Endothelial cell of umbilical vein (primary cell): ENCODE measurements around the gene FBXO10. TPM values are rescaled to one million over a fixed set of nuclear protein-coding genes. Genes with fewer than 3 reads are reported as not detected.

Experiments used
- BruUV-seq: library from RNA; stranded (reverse); fragments of 400-500 nt; replicated peaks from 2 replicates; lab custom pipeline; 2021; lab: Mats Ljungman, UMichigan
- CTCF ChIA-PET: fragments of 300-600, 350-600 bp; sonication (Branson Sonifier 250); formaldehyde crosslinking; loops from one replicate; lab custom pipeline; 2021; ENCODE audit warnings: antibody characterized with exemption, inconsistent platforms; lab: Charles Lee
- POLR2A ChIA-PET: fragments of 300-600, 350-600 bp; sonication (Branson Sonifier 250); formaldehyde crosslinking; loops from one replicate; lab custom pipeline; 2021; ENCODE audit warnings: antibody characterized with exemption, inconsistent platforms; lab: Charles Lee
- DNase-seq: peaks from one replicate; pipeline ENCODE4 v3.0.0-alpha.2; 2011; ENCODE audit warnings: low read depth, low spot score
- FAIRE-seq: peaks from 2 replicates; lab custom pipeline; 2011; peaks lifted over from hg19 to GRCh38; lab: Jason Lieb, UNC
- H2AFZ ChIP-seq: 2 replicates; pipeline ENCODE4 v1.6.0; 2012; ENCODE audit warnings: low read depth, low read length, control low read depth, inconsistent platforms
- H3K27ac ChIP-seq: 2 replicates; pipeline ENCODE4 v1.5.1; 2011; ENCODE audit warnings: low read depth, mild to moderate bottlenecking, control low read depth, low read length, moderate library complexity; ENCODE audit not compliant: insufficient read depth
- H3K27me3 ChIP-seq, 2 experiments: 2 replicates each; pipeline versions ENCODE4 v1.6.0 to v1.6.1; 2011; ENCODE audit warnings: low read length in 2 of 2, mixed read lengths in 1 of 2; ENCODE audit not compliant: control insufficient read depth in 2 of 2, insufficient read depth in 2 of 2
- H3K36me3 ChIP-seq, 2 experiments: 2 replicates in 1 of 2; 3 replicates in 1 of 2; pipeline ENCODE4 v1.5.1; 2011; ENCODE audit warnings: low read length in 2 of 2, mild to moderate bottlenecking in 1 of 2, moderate library complexity in 1 of 2; ENCODE audit not compliant: control insufficient read depth in 2 of 2, insufficient read depth in 2 of 2; ENCODE audit errors: extremely low read depth in 1 of 2
- H3K4me1 ChIP-seq: 3 replicates; pipeline ENCODE4 v1.5.1; 2011; ENCODE audit warnings: mild to moderate bottlenecking, low read length; ENCODE audit not compliant: control insufficient read depth, insufficient read depth; ENCODE audit errors: extremely low read depth
- H3K4me2 ChIP-seq: 2 replicates; pipeline ENCODE4 v1.6.1; 2011; ENCODE audit warnings: low read length, control low read depth, mixed read lengths; ENCODE audit not compliant: insufficient read depth
- H3K4me3 ChIP-seq, 3 experiments: fragments of 200-600 bp in 1 of 3; sonication (generic), shearing (Covaris generic) in 1 of 3; replicated peaks in 1 of 3; 2 replicates each; pipeline ENCODE4 v1.5.1; 2011 to 2016; ENCODE audit warnings: control low read depth in 3 of 3, low read length in 3 of 3, mild to moderate bottlenecking in 2 of 3, inconsistent platforms in 1 of 3, low read depth in 1 of 3, moderate library complexity in 1 of 3; ENCODE audit not compliant: insufficient read depth in 1 of 3
- H3K79me2 ChIP-seq: 2 replicates; pipeline ENCODE4 v1.6.0; 2012; ENCODE audit warnings: low read length, inconsistent platforms; ENCODE audit not compliant: control insufficient read depth, insufficient read depth
- H3K9ac ChIP-seq: replicated peaks from 2 replicates; pipeline ENCODE3; 2011; ENCODE audit warnings: low read length, control low read depth; ENCODE audit not compliant: insufficient read depth; ENCODE audit errors: extremely low read depth
- H3K9me1 ChIP-seq: replicated peaks from 3 replicates; pipeline ENCODE4 v1.6.0; 2011; ENCODE audit warnings: mild to moderate bottlenecking, low read length; ENCODE audit not compliant: control insufficient read depth, insufficient read depth; ENCODE audit errors: extremely low read depth
- H3K9me3 ChIP-seq: replicated peaks from 2 replicates; pipeline ENCODE4 v1.5.1; 2012; ENCODE audit warnings: low read length, inconsistent platforms; ENCODE audit not compliant: control insufficient read depth, insufficient read depth
- H4K20me1 ChIP-seq: replicated peaks from 2 replicates; pipeline ENCODE3; 2011; ENCODE audit warnings: mild to moderate bottlenecking, low read length; ENCODE audit not compliant: control insufficient read depth, insufficient read depth; ENCODE audit errors: extremely low read depth
- EZH2 ChIP-seq: IDR thresholded peaks from 2 replicates; pipeline ENCODE4 v1.6.1; 2012; ENCODE audit warnings: borderline replicate concordance, low read depth, mild to moderate bottlenecking, moderate library complexity, low read length, inconsistent platforms; ENCODE audit not compliant: severe bottlenecking
- POLR2AphosphoS5 ChIP-seq: IDR thresholded peaks from 2 replicates; pipeline ENCODE4 v1.6.1; 2012; ENCODE audit warnings: low read depth, mild to moderate bottlenecking, control low read depth, low read length, moderate library complexity; ENCODE audit not compliant: insufficient read depth
- dilution Hi-C: fragments of 300-500 bp; cut with MboI; formaldehyde crosslinking; loops from one replicate; pipeline ENCODE4 v1.15.0; 2019; ENCODE audit warnings: low sequenced_read_pairs; ENCODE audit not compliant: extremely low pct_ligation_motif_present
- intact Hi-C: fragments of 100-400 bp; cut with micrococcal nuclease; formaldehyde crosslinking; loops from one replicate; pipeline ENCODE4 v1.10.0; 2022
- polyA plus RNA-seq, 4 experiments: library from polyadenylated mRNA; depleted of rRNA in 3 of 4; stranded (reverse) in 3 of 4; unstranded in 1 of 4; fragments of >200 nt; gene quantifications; 2 replicates each; pipeline versions ENCODE4 v1.2.1 to v1.2.3, GENCODE V29; 2011 to 2012; ENCODE audit warnings: missing spikeins in 1 of 4
- total RNA-seq: library from RNA; stranded (reverse); gene quantifications from 2 replicates; pipeline ENCODE4 v1.2.3, GENCODE V29; 2021
- TF ChIP-seq, protein P1 (sequence below), 2 donors: IDR thresholded peaks; 1 replicate in 1 of 2; 2 replicates in 1 of 2; pipeline ENCODE4 v1.5.1; 2011; ENCODE audit warnings: low read length in 2 of 2, mild to moderate bottlenecking in 2 of 2, moderate library complexity in 2 of 2, control low read depth in 1 of 2, inconsistent platforms in 1 of 2, low read depth in 1 of 2; ENCODE audit not compliant: insufficient read depth in 1 of 2; ENCODE audit errors: extremely low read depth in 1 of 2
- TF ChIP-seq, protein P2 (sequence below): IDR thresholded peaks from 2 replicates; pipeline ENCODE4 v1.6.1; 2011; ENCODE audit not compliant: insufficient read depth, insufficient read length

Gene FBXO10
- total and polyA plus RNA-seq, 2 donors (not counting 3 experiments of a cell fraction or from before 2014, with no cell fraction given), result 11.8 to 14.4 TPM

DNA sequence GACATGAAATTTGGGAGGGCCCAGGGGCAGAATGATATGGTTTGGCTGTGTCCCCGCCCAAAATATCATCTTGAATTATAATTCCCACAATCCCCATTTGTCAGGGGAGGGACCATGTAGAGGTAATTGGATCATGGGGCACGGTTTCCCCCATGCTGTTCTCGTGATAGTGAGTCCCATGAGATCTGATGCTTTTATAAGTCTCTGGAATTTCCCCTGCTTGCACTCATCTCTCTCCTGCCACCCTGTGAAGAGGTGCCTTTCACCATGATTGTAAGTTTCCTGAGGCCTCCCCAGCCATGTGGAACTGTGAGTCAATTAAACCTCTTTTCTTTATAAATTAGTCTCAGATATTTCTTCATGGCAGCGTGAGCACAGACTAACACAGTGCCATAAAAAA is 11.3 kb downstream of the FBXO10 start:
- FAIRE-seq (no peak), DNase-seq (no peak)
- Histone ChIP-seq H2AFZ (no peak overlapping the region), H3K4me1 (no peaks in the 10 kb centered on the region), H3K4me2 (no peak overlapping the region), H3K79me2 (peaks cover 3% of the 10 kb centered on the region), H3K9ac (no peak overlapping the region), H4K20me1 (no peaks in the 10 kb centered on the region), H3K9me1 (no peaks in the 10 kb centered on the region), H3K27me3 (no peaks in the 10 kb centered on the region), H3K9me3 (no peaks in the 10 kb centered on the region), H3K36me3 (no peaks in the 10 kb centered on the region), H3K4me3 (no peak overlapping the region), H3K27ac (no peak overlapping the region)
- intact Hi-C loops (no loop called here), dilution Hi-C loops (no loop called here)
- CTCF ChIA-PET, result interaction anchor here (1.1 kb wide), 1 partner anchor 9 kb away, joined by 3 read pairs; no protein-coding TSS in a partner anchor
- TF ChIP-seq POLR2AphosphoS5 (no peak), EZH2 (no peak)
- TF ChIP-seq, protein P1, sequence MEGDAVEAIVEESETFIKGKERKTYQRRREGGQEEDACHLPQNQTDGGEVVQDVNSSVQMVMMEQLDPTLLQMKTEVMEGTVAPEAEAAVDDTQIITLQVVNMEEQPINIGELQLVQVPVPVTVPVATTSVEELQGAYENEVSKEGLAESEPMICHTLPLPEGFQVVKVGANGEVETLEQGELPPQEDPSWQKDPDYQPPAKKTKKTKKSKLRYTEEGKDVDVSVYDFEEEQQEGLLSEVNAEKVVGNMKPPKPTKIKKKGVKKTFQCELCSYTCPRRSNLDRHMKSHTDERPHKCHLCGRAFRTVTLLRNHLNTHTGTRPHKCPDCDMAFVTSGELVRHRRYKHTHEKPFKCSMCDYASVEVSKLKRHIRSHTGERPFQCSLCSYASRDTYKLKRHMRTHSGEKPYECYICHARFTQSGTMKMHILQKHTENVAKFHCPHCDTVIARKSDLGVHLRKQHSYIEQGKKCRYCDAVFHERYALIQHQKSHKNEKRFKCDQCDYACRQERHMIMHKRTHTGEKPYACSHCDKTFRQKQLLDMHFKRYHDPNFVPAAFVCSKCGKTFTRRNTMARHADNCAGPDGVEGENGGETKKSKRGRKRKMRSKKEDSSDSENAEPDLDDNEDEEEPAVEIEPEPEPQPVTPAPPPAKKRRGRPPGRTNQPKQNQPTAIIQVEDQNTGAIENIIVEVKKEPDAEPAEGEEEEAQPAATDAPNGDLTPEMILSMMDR (IDR thresholded peaks at IDR 0.05; ENCODE audit: extremely low read depth in 1 of 2, insufficient read depth in 1 of 2, low read depth in 1 of 2, low read length in 2 of 2), result no peak
- TF ChIP-seq, protein P2, sequence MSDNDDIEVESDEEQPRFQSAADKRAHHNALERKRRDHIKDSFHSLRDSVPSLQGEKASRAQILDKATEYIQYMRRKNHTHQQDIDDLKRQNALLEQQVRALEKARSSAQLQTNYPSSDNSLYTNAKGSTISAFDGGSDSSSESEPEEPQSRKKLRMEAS, result no peak
- no TSS peak for BruUV-seq
- POLR2A ChIA-PET, result no interaction called here
